ENCODE results near the gene PDE6H.

DNA sequence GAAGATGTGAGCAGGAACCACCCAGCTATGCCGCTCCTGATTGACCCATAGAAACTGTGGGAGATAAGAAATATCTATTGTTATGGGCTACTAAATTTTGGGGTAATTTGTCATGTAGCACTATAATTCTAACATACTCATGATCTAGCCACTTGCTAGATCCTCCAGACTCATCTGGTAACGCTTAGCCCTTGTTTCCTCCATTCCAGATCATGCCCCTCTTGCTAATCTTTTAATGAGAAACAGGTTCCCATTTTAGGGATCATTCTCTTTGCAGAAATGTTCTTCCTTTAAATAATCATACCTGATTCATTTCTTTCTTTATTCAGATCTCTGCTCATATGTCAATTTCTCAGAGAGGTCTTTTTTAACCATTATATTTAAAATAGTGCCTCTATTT lies 7.6 kb upstream of the PDE6H start:
- no peak for TF ChIP-seq CTCF (optimal IDR thresholded peaks at IDR 0.05 in 1 of 3, IDR thresholded peaks at IDR 0.05 in 1 of 3, conservative IDR thresholded peaks at IDR 0.05 in 1 of 3; ENCODE audit: extremely low read depth in 1 of 3, insufficient read depth in 2 of 3, low read length in 3 of 3)
- no peak for TF ChIP-seq EZH2 (IDR thresholded peaks at IDR 0.05; ENCODE audit: low read length)

Data from keratinocyte (primary cell).